Measurements from ENCODE around the gene TEX52.
"Not testable (repeated sequence)": the region's sequence is repeated elsewhere in the genome, so short reads cannot be mapped to it uniquely, and the experiment has no call there.

Gene TEX52

DNA sequence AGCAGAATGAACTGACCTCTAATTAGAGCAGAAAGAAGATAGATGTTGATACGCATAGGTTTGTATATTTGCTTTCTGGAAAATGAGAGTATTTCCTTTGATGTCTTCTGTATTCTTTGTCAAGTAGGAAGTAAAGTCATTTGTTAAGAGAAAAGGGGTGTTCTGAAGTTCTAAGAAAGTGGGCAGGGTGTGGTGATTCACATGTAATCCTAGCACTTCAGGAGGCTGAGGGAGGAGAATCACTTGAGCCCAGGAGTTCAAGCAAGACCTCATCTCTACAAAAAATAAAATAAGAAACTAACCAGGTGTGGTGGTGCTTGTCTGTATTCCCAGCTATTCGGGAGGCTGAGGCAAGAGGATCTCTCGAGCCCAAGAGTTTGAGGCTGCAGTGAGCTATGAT lies 23.0 kb upstream of the TEX52 start:
- H3K4me3 ChIP-seq (ENCODE audit: low read length) = no peak overlapping the region
- no peak for TF ChIP-seq ZNF274 (IDR thresholded peaks at IDR 0.05; ENCODE audit: low read depth, low read length)

DNA sequence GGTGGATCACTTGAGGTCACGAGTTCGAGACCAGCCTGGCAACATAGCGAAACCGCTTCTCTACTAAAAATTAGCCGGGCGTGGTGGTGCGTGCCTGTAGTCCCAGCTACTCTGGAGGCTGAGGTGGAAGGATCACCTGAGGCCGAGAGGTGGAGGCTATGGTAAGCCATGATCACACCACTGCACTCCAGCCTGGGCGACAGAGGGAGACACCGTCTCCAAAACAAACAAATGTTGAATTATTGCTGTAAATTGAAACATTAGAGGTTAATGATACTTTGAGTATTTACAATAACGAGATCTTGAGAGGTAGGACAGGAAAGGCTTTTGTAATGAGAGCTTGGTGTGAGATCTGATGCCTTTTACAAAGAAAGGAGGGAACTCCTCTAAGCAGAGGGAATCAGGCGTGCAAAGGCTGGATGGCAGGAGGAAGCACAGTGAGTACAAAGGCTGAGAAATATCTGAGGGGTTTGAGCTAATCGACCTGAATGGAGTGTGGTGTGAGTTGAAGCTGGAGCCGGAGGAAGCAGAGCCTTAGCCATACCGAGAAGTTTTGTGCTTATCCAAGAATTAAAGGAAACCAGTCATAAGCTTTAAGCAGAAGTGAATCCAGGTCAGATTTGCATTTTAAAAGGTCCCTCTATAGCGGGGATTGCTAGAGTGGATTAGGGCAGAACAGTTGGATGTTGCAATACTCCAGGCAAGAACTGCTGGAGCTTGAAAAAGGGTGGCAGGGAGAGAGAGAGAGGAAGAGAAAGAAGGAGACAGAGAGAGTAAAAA lies 21.3 kb upstream of the TEX52 start:
- no peak for TF ChIP-seq ZNF274 (IDR thresholded peaks at IDR 0.05; ENCODE audit: low read depth, low read length)
- H3K4me3 ChIP-seq (ENCODE audit: low read length) = peak overlapping the region; percentile 96

DNA sequence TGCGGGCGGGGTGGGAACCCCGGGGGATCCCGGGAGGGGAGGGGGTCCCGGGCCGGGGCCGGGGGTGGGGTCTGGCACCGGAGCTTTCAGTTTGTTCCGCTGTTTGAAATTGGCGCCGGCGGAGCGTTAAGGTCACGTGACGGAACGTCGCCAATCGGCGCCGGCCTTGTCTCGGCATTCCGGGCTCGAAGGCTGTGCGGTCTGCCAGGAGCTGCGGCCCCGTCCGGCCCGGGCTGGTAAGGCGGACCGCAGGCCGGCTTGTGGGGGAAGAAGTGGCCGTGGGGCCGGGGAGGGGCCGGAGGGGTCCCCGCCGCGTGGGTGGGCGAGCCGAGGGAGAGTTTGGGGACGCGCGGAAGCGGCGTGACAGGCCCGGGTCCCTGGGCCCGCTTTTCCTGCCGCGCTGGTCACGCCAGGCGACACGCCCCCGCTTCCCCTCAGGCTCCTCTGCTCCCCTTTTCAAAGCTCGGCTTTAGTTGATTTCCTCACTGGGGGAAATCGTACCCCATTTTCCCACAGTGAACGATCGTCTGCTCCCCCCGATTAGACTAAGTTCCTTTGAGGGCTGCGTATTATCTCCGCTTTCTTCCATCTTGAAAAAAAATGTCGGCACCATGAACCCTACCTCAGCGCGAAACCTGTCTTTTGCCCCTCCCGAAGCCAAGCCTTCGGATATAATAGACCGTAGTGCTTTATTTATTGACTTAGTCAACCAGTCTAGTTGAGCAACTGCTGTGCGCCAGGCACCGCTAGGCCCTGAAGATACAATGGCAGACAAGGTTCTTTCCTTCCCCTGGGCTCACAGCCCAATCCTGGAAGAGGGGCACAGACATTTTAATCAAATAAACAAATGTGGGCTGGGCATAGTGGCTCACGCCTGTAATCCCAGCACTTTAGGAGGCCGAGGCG lies 20.5 kb upstream of the TEX52 start, which contains the start of the genes FOXM1 and RHNO1:
FOXM1 (minus strand) TSS at position 128 of the 906 bp plus-strand sequence. CDS start 2,696 bp downstream, outside the sequence.
RHNO1 (plus strand) TSS at position 177 of the 906 bp plus-strand sequence. CDS start 8,144 bp downstream, outside the sequence.
- TF ChIP-seq ZNF274 (IDR thresholded peaks at IDR 0.05; ENCODE audit: low read depth, low read length) = no peak

GRCh38 chr12:2876431-2877046 lies 19.7 kb upstream of the TEX52 start:
- H3K4me3 ChIP-seq (ENCODE audit: low read length) = peak overlapping the region; percentile 96
- TF ChIP-seq ZNF274 (IDR thresholded peaks at IDR 0.05; ENCODE audit: low read depth, low read length) = no peak

More for the DNA sequence above, 20.5 kb upstream of the TEX52 start, which contains the start of the genes FOXM1 and RHNO1:
- H3K4me3 ChIP-seq (ENCODE audit: low read length) = peak within 1 kb of the TSS; percentile 96

DNA sequence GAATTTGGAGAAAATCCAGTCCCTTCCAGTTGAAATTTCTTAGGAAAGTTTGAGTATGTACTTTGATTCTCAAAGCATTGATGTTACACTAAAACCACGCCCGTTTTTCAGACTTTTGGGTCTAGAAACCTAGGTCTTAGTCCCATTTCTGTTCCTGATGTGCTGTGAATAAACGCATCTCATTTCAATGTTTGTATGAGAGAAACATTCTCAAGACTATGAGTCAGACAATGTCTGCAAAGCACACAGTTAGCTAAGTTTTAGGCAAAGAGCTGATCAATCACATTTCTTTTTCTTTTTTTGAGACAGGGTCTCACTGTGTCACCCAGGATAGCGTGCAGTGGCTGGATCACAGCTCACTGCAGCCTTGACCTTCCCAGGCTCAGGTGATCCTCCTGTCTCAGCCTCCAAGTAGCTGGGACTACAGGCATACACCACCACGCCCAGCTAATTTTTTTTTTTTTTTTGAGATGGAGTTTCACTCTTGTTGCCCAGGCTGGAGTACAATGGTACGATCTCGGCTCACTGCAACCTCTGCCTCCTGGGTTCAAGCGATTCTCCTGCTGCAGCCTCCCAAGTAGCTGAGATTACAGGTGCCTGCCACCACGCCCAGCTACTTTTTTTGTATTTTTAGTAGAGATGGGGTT lies 12.3 kb upstream of the TEX52 start:
- H3K4me3 ChIP-seq (ENCODE audit: low read length) = not testable (repeated sequence)

GRCh38 chr12:2864198-2864597 lies 7.4 kb upstream of the TEX52 start:
- no peak for TF ChIP-seq ZNF274 (IDR thresholded peaks at IDR 0.05; ENCODE audit: low read depth, low read length)

GRCh38 chr12:2863402-2863801 lies 6.6 kb upstream of the TEX52 start:
- H3K4me3 ChIP-seq (ENCODE audit: low read length) = not testable (repeated sequence)

More at GRCh38 chr12:2864198-2864597, 7.4 kb upstream of the TEX52 start:
- H3K4me3 ChIP-seq (ENCODE audit: low read length) = no peak overlapping the region

GRCh38 chr12:2862876-2863275 lies 6.0 kb upstream of the TEX52 start:
- H3K4me3 ChIP-seq (ENCODE audit: low read length) = no peak overlapping the region
- no peak for TF ChIP-seq ZNF274 (IDR thresholded peaks at IDR 0.05; ENCODE audit: low read depth, low read length)

GRCh38 chr12:2860170-2860569 lies 3.3 kb upstream of the TEX52 start:
- no peak overlapping the region for H3K4me3 ChIP-seq (ENCODE audit: low read length)
- no peak for TF ChIP-seq ZNF274 (IDR thresholded peaks at IDR 0.05; ENCODE audit: low read depth, low read length)

DNA sequence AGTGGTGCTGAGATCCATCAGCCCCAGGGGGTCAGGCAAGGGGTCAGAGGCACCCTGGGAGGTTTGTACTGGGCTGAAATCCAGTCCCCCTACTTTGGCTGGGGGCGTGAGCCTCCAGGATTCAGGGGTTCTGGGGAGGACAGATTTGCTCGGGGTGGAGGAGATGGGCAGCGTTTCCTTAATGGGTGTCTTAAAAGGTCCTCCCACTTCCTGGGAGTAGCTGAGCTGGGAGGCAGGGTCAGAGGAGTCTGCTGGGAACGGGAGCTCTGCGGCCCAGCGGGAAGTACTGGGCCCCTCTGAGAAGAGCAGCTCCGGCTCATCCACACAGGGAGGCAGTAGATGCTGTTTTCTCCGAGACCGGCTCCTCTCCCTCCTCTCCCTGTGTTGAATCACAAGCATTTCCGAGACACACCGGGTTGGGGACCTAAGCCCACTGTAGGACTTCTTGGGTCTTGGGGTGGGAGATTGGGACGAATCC lies 2.1 kb upstream of the TEX52 start:
- no peak overlapping the region for H3K4me3 ChIP-seq (ENCODE audit: low read length)
- TF ChIP-seq ZNF274 (IDR thresholded peaks at IDR 0.05; ENCODE audit: low read depth, low read length) = no peak

- no peak overlapping the region for H3K4me3 ChIP-seq (ENCODE audit: low read length)
- no peak for TF ChIP-seq ZNF274 (IDR thresholded peaks at IDR 0.05; ENCODE audit: low read depth, low read length)
Observed at GRCh38 chr12:2858334-2858733, 1.5 kb upstream of the TEX52 start.

- no peak overlapping the region for H3K4me3 ChIP-seq (ENCODE audit: low read length)
- no peak for TF ChIP-seq ZNF274 (IDR thresholded peaks at IDR 0.05; ENCODE audit: low read depth, low read length)
Observed at GRCh38 chr12:2857576-2857975, 737 bp upstream of the TEX52 start.

DNA sequence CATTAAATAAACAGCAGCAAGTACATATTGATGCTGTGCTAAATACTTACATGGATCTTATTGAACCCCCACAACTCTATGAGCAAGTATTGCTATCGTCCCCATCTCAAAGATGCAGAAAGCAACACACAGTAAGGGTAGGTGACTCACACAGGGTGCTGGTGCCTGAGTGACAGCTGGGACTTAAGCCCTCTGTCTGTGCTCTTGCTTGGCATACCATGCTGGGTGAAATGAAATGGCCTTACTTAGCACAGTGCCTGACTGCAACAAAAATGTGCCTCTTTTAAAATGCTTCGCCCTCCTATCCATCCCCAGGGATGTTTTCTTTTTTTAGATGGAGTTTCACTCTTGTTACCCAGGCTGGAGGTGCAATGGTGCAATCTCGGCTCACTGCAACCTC lies 788 bp downstream of the TEX52 start:
- no peak for TF ChIP-seq ZNF274 (IDR thresholded peaks at IDR 0.05; ENCODE audit: low read depth, low read length)
- no peak overlapping the region for H3K4me3 ChIP-seq (ENCODE audit: low read length)

- TF ChIP-seq ZNF274 (IDR thresholded peaks at IDR 0.05; ENCODE audit: low read depth, low read length) = no peak
- H3K4me3 ChIP-seq (ENCODE audit: low read length) = no peak overlapping the region
Observed at GRCh38 chr12:2855546-2855945, 1.3 kb downstream of the TEX52 start.
